ENCODE results near the gene RAPGEF6. TPM values are rescaled to one million over a fixed set of nuclear protein-coding genes. Genes with fewer than 3 reads are reported as not detected.
A peak's percentile ranks its signal among the peaks of the same experiment; 100 is the strongest.
"Not testable (repeated sequence)": the region's sequence is repeated elsewhere in the genome, so short reads cannot be mapped to it uniquely, and the experiment has no call there.

The RAPGEF6 gene
- total and polyA plus RNA-seq, 9 of the 15 experiments (the other 6 are each of a cell fraction or from before 2014, with no cell fraction given), result 2.7 to 23.4 (median 12.7) TPM

- intact Hi-C loops (cut with micrococcal nuclease), result no loop called here
- H3K9me3 ChIP-seq (replicated peaks; ENCODE audit: control insufficient read depth, insufficient read depth, low read depth, low read length), result no peaks in the 10 kb centered on the region; the same call in 1 of the 2 replicates
- no peaks in the 10 kb centered on the region for H3K79me2 ChIP-seq (ENCODE audit: control insufficient read depth, insufficient read depth, low read length)
- DNase-seq (ENCODE audit: extremely low read depth in 1 of 4, low spot score in 3 of 4) (no peak), FAIRE-seq (no peak), ATAC-seq (no peak)
- no peaks in the 10 kb centered on the region for H3K4me1 ChIP-seq (replicated peaks in 1 of 2; ENCODE audit: control insufficient read depth in 2 of 2, insufficient read depth in 2 of 2, low read length in 2 of 2)
- H3K4me3 ChIP-seq, result no peak overlapping the region
- 84% methylated on average over 3 of the region's 3 CpGs for WGBS (ENCODE audit: insufficient coverage, low coverage, missing lambda C conversion rate)
- CTCF ChIA-PET (ENCODE audit: low intra/inter-chr PET ratio), result no interaction called here
- H3K4me2 ChIP-seq (ENCODE audit: insufficient read depth, low read length), result no peak overlapping the region
- POLR2A ChIA-PET, result no interaction called here
- H3K9me1 ChIP-seq (ENCODE audit: control insufficient read depth, insufficient read depth, low read length), result no peaks in the 10 kb centered on the region
- TF ChIP-seq COPS2 (conservative IDR thresholded peaks at IDR 0.05) (no peak), SRF (CRISPR knock-in tag; IDR thresholded peaks at IDR 0.05) (no peak), ZNF23 (CRISPR knock-in tag; IDR thresholded peaks at IDR 0.05) (no peak), PRMT5 (CRISPR knock-in tag; IDR thresholded peaks at IDR 0.05) (no peak), MCM3 (IDR thresholded peaks at IDR 0.05) (no peak)
- no peaks in the 10 kb centered on the region for H3K27me3 ChIP-seq (ENCODE audit: control insufficient read depth in 2 of 2, insufficient read depth in 2 of 2, low read length in 2 of 2)
- H3K27ac ChIP-seq (ENCODE audit: extremely low read depth, low read depth, low read length), result no peak overlapping the region
- no peaks in the 10 kb centered on the region for H4K20me1 ChIP-seq (replicated peaks; ENCODE audit: control insufficient read depth, insufficient read depth, low read length)
- H3K36me3 ChIP-seq (ENCODE audit: control insufficient read depth, insufficient read depth, low read length), result peaks cover 45% of the 10 kb centered on the region
- H3K9ac ChIP-seq (ENCODE audit: insufficient read depth in 1 of 2, low read depth in 2 of 2, low read length in 2 of 2), result no peak overlapping the region
- in situ Hi-C loops (cut with MboI), result no loop called here
- no peak overlapping the region for H2AFZ ChIP-seq (ENCODE audit: low read depth, low read length)
- BruUV-seq (replicated peaks), result no TSS peak
Observed at GRCh38 chr5:131488463-131488862, 146.6 kb downstream of the RAPGEF6 start.

- H3K9ac ChIP-seq (ENCODE audit: insufficient read depth in 1 of 2, low read depth in 2 of 2, low read length in 2 of 2); H3K4me2 ChIP-seq (ENCODE audit: insufficient read depth, low read length); FAIRE-seq; CTCF ChIA-PET (ENCODE audit: low intra/inter-chr PET ratio); H3K27ac ChIP-seq (ENCODE audit: extremely low read depth, low read depth, low read length); H3K4me3 ChIP-seq; BruUV-seq (replicated peaks); ATAC-seq; in situ Hi-C loops (cut with MboI); H3K27me3 ChIP-seq (ENCODE audit: control insufficient read depth in 2 of 2, insufficient read depth in 2 of 2, low read length in 2 of 2); H3K9me1 ChIP-seq (ENCODE audit: control insufficient read depth, insufficient read depth, low read length); H3K9me3 ChIP-seq (replicated peaks; ENCODE audit: control insufficient read depth, insufficient read depth, low read depth, low read length); intact Hi-C loops (cut with micrococcal nuclease); H3K4me1 ChIP-seq (replicated peaks in 1 of 2; ENCODE audit: control insufficient read depth in 2 of 2, insufficient read depth in 2 of 2, low read length in 2 of 2); H2AFZ ChIP-seq (ENCODE audit: low read depth, low read length); H4K20me1 ChIP-seq (replicated peaks; ENCODE audit: control insufficient read depth, insufficient read depth, low read length); H3K79me2 ChIP-seq (ENCODE audit: control insufficient read depth, insufficient read depth, low read length): not testable (repeated sequence)
- whole genome bisulfite sequencing (ENCODE audit: insufficient coverage, low coverage, missing lambda C conversion rate), result 98% methylated on average over 4 of the region's 4 CpGs
- peak; percentile 82 for TF ChIP-seq ZNF316 (IDR thresholded peaks at IDR 0.05)
- peak; percentile 58 for TF ChIP-seq C11orf30 (IDR thresholded peaks at IDR 0.05; ENCODE audit: low read depth)
- peak; percentile 64 for TF ChIP-seq ASH1L (IDR thresholded peaks at IDR 0.05; ENCODE audit: borderline replicate concordance, low read depth, partially characterized antibody)
- peak; percentile 56 for TF ChIP-seq CC2D1A (IDR thresholded peaks at IDR 0.05)
- peak; percentile 73 for TF ChIP-seq NFYB (IDR thresholded peaks at IDR 0.05; ENCODE audit: extremely low read depth, insufficient read length)
- peak; percentile 16 for TF ChIP-seq RBM25 (IDR thresholded peaks at IDR 0.05; ENCODE audit: low read depth, low read length, severe bottlenecking)
- peak; percentile 45 for TF ChIP-seq MAFG (tag; conservative IDR thresholded peaks at IDR 0.05)
- peak in 1 of 4 experiments; percentile 8 for DNase-seq (ENCODE audit: extremely low read depth in 1 of 4, low spot score in 3 of 4)
- POLR2A ChIA-PET, result interaction anchor here (0.7 kb wide), 1 partner anchor 18 kb away, joined by 3 read pairs; no protein-coding TSS in a partner anchor
- H3K36me3 ChIP-seq (ENCODE audit: control insufficient read depth, insufficient read depth, low read length), result peaks cover 49% of the 10 kb centered on the region
Observed at GRCh38 chr5:131487371-131487770, 147.7 kb downstream of the RAPGEF6 start.

Data from K562 (cell line).